ENCODE data around the gene ZNF134.

Gene ZNF134

DNA sequence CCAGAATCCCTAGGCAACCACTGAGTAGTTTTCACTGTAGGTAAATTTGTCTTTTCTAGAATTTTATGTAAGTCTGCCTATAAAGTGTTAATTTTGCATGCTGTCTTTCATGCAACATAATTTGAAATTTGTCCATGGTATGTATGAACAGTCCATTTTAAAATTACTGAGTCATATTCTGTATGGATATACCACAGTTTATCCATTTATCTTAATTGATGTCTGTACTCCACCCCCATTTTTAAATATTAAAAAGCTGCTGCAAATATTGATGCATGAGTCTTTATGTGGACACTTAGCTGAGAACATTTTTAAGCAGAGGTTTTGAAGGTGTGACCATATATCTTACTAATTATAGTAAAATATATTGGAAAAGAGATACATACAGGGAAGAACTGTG, 9.0 kb downstream of the ZNF134 start:
- no peak for ATAC-seq

GRCh38 chr19:57632987-57633831, 19.2 kb downstream of the ZNF134 start, which contains the start of gene ZNF211:
TSS of gene ZNF211 (plus strand) at chr19:57633168. CDS start at chr19:57633347, 179 bp downstream.
- ATAC-seq: peak; percentile 99
- TF ChIP-seq ARNTL (CRISPR knock-in tag; IDR thresholded peaks at IDR 0.05; ENCODE audit: borderline replicate concordance, low read depth) (no peak), POU6F1 (CRISPR knock-in tag; IDR thresholded peaks at IDR 0.05; ENCODE audit: borderline replicate concordance, low read depth) (no peak), ZNF8 (CRISPR knock-in tag; IDR thresholded peaks at IDR 0.05) (no peak), BACH2 (CRISPR knock-in tag; IDR thresholded peaks at IDR 0.05; ENCODE audit: borderline replicate concordance) (no peak), TOX (CRISPR knock-in tag; IDR thresholded peaks at IDR 0.05; ENCODE audit: borderline replicate concordance) (no peak), RARB (CRISPR knock-in tag; IDR thresholded peaks at IDR 0.05) (no peak), CSDC2 (CRISPR knock-in tag; IDR thresholded peaks at IDR 0.05) (no peak), SNAI2 (CRISPR knock-in tag; IDR thresholded peaks at IDR 0.05) (no peak), CSRNP3 (CRISPR knock-in tag; IDR thresholded peaks at IDR 0.05) (no peak), OSR1 (CRISPR knock-in tag; IDR thresholded peaks at IDR 0.05) (no peak), ZNF70 (CRISPR knock-in tag; IDR thresholded peaks at IDR 0.05) (no peak), ISL1 (CRISPR knock-in tag; IDR thresholded peaks at IDR 0.05) (no peak), PPARA (CRISPR knock-in tag; IDR thresholded peaks at IDR 0.05; ENCODE audit: borderline replicate concordance) (no peak), TCF4 (CRISPR knock-in tag; IDR thresholded peaks at IDR 0.05; ENCODE audit: borderline replicate concordance) (no peak), ZNF565 (CRISPR knock-in tag; conservative IDR thresholded peaks at IDR 0.05; ENCODE audit: low read depth) (no peak), ZFP30 (CRISPR knock-in tag; IDR thresholded peaks at IDR 0.05) (no peak), ESRRG (CRISPR knock-in tag; IDR thresholded peaks at IDR 0.05) (no peak)
- TF ChIP-seq, protein P1, sequence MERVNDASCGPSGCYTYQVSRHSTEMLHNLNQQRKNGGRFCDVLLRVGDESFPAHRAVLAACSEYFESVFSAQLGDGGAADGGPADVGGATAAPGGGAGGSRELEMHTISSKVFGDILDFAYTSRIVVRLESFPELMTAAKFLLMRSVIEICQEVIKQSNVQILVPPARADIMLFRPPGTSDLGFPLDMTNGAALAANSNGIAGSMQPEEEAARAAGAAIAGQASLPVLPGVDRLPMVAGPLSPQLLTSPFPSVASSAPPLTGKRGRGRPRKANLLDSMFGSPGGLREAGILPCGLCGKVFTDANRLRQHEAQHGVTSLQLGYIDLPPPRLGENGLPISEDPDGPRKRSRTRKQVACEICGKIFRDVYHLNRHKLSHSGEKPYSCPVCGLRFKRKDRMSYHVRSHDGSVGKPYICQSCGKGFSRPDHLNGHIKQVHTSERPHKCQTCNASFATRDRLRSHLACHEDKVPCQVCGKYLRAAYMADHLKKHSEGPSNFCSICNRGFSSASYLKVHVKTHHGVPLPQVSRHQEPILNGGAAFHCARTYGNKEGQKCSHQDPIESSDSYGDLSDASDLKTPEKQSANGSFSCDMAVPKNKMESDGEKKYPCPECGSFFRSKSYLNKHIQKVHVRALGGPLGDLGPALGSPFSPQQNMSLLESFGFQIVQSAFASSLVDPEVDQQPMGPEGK (CRISPR knock-in tag; IDR thresholded peaks at IDR 0.05; ENCODE audit: borderline replicate concordance): no peak
- TF ChIP-seq, protein P2, sequence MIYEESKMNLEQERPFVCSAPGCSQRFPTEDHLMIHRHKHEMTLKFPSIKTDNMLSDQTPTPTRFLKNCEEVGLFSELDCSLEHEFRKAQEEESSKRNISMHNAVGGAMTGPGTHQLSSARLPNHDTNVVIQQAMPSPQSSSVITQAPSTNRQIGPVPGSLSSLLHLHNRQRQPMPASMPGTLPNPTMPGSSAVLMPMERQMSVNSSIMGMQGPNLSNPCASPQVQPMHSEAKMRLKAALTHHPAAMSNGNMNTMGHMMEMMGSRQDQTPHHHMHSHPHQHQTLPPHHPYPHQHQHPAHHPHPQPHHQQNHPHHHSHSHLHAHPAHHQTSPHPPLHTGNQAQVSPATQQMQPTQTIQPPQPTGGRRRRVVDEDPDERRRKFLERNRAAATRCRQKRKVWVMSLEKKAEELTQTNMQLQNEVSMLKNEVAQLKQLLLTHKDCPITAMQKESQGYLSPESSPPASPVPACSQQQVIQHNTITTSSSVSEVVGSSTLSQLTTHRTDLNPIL (CRISPR knock-in tag; IDR thresholded peaks at IDR 0.05; ENCODE audit: low read depth): no peak

More for the DNA sequence above, 9.0 kb downstream of the ZNF134 start:
- TF ChIP-seq ESRRG (CRISPR knock-in tag; IDR thresholded peaks at IDR 0.05): no peak
- TF ChIP-seq ZNF8 (CRISPR knock-in tag; IDR thresholded peaks at IDR 0.05): peak; percentile 96

GRCh38 chr19:57633832-57634131, 19.7 kb downstream of the ZNF134 start:
- peak; percentile 26 for ATAC-seq
- TF ChIP-seq ISL1 (CRISPR knock-in tag; IDR thresholded peaks at IDR 0.05): no peak
- no peak for TF ChIP-seq TCF4 (CRISPR knock-in tag; IDR thresholded peaks at IDR 0.05; ENCODE audit: borderline replicate concordance)

- ATAC-seq: no peak
- TF ChIP-seq CSRNP3 (CRISPR knock-in tag; IDR thresholded peaks at IDR 0.05) (no peak), BACH2 (CRISPR knock-in tag; IDR thresholded peaks at IDR 0.05; ENCODE audit: borderline replicate concordance) (no peak), GLIS3 (CRISPR knock-in tag; IDR thresholded peaks at IDR 0.05) (no peak), ZFP3 (CRISPR knock-in tag; IDR thresholded peaks at IDR 0.05) (no peak), ZNF70 (CRISPR knock-in tag; IDR thresholded peaks at IDR 0.05) (no peak), ZFP30 (CRISPR knock-in tag; IDR thresholded peaks at IDR 0.05) (no peak), TOX (CRISPR knock-in tag; IDR thresholded peaks at IDR 0.05; ENCODE audit: borderline replicate concordance) (no peak), ZNF8 (CRISPR knock-in tag; IDR thresholded peaks at IDR 0.05) (no peak), CSDC2 (CRISPR knock-in tag; IDR thresholded peaks at IDR 0.05) (no peak), TCF4 (CRISPR knock-in tag; IDR thresholded peaks at IDR 0.05; ENCODE audit: borderline replicate concordance) (no peak), SNAI2 (CRISPR knock-in tag; IDR thresholded peaks at IDR 0.05) (no peak), OSR1 (CRISPR knock-in tag; IDR thresholded peaks at IDR 0.05) (no peak), PPARA (CRISPR knock-in tag; IDR thresholded peaks at IDR 0.05; ENCODE audit: borderline replicate concordance) (no peak)
- TF ChIP-seq, protein P3, sequence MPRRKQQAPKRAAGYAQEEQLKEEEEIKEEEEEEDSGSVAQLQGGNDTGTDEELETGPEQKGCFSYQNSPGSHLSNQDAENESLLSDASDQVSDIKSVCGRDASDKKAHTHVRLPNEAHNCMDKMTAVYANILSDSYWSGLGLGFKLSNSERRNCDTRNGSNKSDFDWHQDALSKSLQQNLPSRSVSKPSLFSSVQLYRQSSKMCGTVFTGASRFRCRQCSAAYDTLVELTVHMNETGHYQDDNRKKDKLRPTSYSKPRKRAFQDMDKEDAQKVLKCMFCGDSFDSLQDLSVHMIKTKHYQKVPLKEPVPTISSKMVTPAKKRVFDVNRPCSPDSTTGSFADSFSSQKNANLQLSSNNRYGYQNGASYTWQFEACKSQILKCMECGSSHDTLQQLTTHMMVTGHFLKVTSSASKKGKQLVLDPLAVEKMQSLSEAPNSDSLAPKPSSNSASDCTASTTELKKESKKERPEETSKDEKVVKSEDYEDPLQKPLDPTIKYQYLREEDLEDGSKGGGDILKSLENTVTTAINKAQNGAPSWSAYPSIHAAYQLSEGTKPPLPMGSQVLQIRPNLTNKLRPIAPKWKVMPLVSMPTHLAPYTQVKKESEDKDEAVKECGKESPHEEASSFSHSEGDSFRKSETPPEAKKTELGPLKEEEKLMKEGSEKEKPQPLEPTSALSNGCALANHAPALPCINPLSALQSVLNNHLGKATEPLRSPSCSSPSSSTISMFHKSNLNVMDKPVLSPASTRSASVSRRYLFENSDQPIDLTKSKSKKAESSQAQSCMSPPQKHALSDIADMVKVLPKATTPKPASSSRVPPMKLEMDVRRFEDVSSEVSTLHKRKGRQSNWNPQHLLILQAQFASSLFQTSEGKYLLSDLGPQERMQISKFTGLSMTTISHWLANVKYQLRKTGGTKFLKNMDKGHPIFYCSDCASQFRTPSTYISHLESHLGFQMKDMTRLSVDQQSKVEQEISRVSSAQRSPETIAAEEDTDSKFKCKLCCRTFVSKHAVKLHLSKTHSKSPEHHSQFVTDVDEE (CRISPR knock-in tag; IDR thresholded peaks at IDR 0.05): no peak
- TF ChIP-seq, protein P2 (CRISPR knock-in tag; IDR thresholded peaks at IDR 0.05; ENCODE audit: low read depth): no peak
Measured at GRCh38 chr19:57637379-57637778, 23.3 kb downstream of the ZNF134 start.

Measured in SK-N-SH treated with all-trans-retinoic acid at 6 μM for 48 hours (cell line).